Nephron progenitor cell (in vitro differentiated cells): Measurements from ENCODE around the gene HDAC4.

Experiments
- DNase-seq: peaks from one replicate; pipeline ENCODE4 v3.0.0; 2021
- H3K27ac Mint-ChIP-seq: 2 replicates; pipeline ENCODE4 v1.8.0; 2021; ENCODE audit warnings: mild to moderate bottlenecking, moderate library complexity, mixed read lengths
- H3K27me3 Mint-ChIP-seq: 2 replicates; pipeline ENCODE4 v1.8.0; 2021; ENCODE audit warnings: mild to moderate bottlenecking, low read depth, mixed read lengths; ENCODE audit not compliant: poor library complexity
- H3K36me3 Mint-ChIP-seq: 2 replicates; pipeline ENCODE4 v1.8.0; 2021; ENCODE audit warnings: low read depth, mixed read lengths
- H3K4me1 Mint-ChIP-seq: 2 replicates; pipeline ENCODE4 v1.8.0; 2021; ENCODE audit warnings: mixed read lengths
- H3K4me3 Mint-ChIP-seq: 2 replicates; pipeline ENCODE4 v1.8.0; 2021; ENCODE audit warnings: mild to moderate bottlenecking, moderate library complexity, mixed read lengths
- H3K9me3 Mint-ChIP-seq: 2 replicates; pipeline ENCODE4 v1.8.0; 2021; ENCODE audit warnings: mild to moderate bottlenecking, moderate library complexity, mixed read lengths
- TF ChIP-seq, protein P1 (sequence below): fragments of 200-600 bp; sonication (generic); IDR thresholded peaks from 2 replicates; pipeline ENCODE4 v1.5.0; 2021; ENCODE audit warnings: antibody characterized with exemption

The HDAC4 gene

DNA sequence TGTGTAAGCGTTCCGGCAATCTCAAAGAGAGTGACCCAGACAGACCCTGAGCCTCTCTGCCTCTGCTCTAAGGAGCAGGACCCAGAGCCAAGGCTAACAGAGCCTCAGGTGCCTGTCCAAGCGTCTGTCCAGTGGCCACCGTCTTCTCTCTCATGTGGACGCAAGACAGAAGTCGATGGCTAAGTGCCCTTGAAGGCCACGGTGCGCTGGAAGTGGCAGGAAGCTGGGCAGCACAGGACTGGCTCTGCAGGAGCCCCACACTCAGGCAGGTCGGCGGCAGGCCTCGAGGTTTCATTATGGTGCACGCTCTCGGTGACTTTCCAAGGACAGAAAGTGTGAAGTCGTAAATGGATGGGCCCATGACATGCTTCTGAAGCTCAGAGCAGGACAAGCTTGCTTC lies 49.1 kb downstream of the HDAC4 start:
- peaks cover 66% of the 10 kb centered on the region for H3K36me3 Mint-ChIP-seq
- no peak overlapping the region for H3K4me3 Mint-ChIP-seq
- H3K4me1 Mint-ChIP-seq = peaks cover 31% of the 10 kb centered on the region
- TF ChIP-seq, protein P1, sequence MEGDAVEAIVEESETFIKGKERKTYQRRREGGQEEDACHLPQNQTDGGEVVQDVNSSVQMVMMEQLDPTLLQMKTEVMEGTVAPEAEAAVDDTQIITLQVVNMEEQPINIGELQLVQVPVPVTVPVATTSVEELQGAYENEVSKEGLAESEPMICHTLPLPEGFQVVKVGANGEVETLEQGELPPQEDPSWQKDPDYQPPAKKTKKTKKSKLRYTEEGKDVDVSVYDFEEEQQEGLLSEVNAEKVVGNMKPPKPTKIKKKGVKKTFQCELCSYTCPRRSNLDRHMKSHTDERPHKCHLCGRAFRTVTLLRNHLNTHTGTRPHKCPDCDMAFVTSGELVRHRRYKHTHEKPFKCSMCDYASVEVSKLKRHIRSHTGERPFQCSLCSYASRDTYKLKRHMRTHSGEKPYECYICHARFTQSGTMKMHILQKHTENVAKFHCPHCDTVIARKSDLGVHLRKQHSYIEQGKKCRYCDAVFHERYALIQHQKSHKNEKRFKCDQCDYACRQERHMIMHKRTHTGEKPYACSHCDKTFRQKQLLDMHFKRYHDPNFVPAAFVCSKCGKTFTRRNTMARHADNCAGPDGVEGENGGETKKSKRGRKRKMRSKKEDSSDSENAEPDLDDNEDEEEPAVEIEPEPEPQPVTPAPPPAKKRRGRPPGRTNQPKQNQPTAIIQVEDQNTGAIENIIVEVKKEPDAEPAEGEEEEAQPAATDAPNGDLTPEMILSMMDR = no peak
- no peak for DNase-seq
- H3K9me3 Mint-ChIP-seq = peaks cover 30% of the 10 kb centered on the region
- H3K27me3 Mint-ChIP-seq = no peaks in the 10 kb centered on the region
- peak overlapping the region; percentile 50 for H3K27ac Mint-ChIP-seq

DNA sequence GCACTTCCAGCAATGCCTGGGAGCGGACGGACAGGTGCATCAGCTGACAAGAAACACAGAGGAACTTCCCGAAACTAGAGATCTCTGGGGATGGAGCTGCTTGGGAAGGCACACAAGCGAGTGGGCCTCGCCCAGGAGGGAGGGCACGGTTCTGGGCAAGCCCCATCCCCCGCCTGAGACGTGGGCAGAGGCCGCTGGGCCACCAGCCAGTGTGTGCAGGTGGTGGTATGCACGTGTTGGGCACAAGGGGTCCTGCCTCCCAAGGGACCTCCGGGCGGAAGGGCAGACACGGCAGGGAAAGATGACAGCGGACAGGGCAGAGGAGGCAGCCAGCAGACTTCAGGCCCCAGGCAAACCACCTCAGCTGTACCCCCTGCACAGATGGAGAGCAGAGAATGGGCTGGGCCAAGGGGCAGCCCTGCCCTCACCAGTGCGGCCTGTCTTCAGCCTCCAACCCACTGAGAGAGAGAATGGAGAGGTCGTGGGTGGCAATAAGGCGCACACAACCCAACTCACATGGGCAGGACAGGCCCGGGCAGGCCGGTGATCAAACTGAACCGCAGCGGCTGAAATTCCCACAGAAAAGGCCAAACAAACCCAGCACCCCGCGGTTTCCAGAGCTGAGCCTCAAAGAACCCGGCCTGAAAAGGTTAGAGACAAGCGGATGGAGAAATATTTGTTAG lies 51.2 kb downstream of the HDAC4 start:
- H3K9me3 Mint-ChIP-seq = peaks cover 12% of the 10 kb centered on the region
- TF ChIP-seq, protein P1 = no peak
- no peak for DNase-seq
- peaks cover 45% of the 10 kb centered on the region for H3K36me3 Mint-ChIP-seq
- H3K27me3 Mint-ChIP-seq = no peaks in the 10 kb centered on the region
- H3K27ac Mint-ChIP-seq = peak overlapping the region; percentile 94
- peaks cover 31% of the 10 kb centered on the region for H3K4me1 Mint-ChIP-seq
- H3K4me3 Mint-ChIP-seq = no peak overlapping the region

DNA sequence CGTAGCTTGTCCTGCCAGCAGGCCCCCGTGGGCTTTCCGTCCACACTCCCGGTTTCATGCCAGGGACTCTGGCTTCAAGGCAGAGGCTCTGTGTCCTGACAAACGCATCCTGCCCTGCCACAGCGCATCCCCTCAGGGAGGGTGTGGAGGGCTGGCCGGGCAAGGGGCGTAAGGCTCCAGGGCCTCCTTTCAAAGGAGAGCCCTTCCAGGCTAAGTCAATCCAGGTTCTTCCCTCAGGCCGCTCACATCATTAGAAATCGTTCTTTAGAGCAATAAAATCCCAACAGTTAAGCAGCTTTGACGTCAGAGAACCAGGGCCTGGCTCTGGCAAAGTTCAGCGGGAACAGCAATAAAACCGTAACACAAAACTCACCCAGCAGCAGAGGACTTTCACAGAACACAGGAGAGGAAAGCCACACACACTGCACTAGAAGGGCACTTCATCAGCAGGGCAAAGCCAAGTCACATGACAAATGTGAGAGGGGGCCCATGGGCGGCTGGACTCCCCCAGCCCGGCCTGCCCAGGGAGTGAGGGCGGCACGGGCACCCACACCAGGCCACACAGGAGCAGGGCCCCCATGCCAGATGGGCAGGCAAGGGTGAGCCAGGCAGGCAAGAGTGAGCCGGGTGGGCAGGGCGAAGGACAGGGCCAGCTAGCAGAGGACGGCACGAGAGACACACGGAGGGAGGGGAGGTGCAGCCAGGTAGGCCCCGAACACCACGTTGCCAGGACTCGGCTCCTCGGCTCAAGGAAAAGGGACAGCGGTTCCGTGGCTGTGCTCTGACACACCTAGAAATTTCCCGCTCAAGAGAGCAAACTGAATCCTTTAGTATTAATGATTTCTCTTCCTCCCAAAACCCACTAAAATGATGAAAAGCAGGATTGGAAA lies 52.0 kb downstream of the HDAC4 start:
- Mint-ChIP-seq H3K27ac (peak overlapping the region; percentile 94), H3K4me3 (peak overlapping the region; percentile 35), H3K4me1 (peaks cover 31% of the 10 kb centered on the region), H3K36me3 (peaks cover 45% of the 10 kb centered on the region), H3K27me3 (no peaks in the 10 kb centered on the region), H3K9me3 (peaks cover 4% of the 10 kb centered on the region)
- peak; percentile 35 for DNase-seq
- TF ChIP-seq, protein P1 = no peak

DNA sequence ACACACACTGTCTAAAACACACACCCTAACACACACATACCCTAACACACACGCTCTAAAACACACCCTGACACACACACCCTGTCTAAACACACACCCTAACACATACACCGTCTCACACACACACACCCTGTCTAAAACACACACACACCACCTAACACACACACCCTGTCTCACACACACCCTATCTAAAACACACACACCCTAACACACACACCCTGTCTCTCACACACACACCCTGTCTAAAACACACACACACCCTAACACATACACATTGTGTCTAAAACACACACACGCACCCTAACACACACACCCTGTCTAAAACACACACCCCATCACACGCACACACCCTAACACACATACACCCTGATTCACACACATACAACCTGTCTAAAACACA lies 54.1 kb downstream of the HDAC4 start:
- Mint-ChIP-seq H3K36me3 (peaks cover 38% of the 10 kb centered on the region), H3K27me3 (no peaks in the 10 kb centered on the region), H3K9me3 (peaks cover 6% of the 10 kb centered on the region), H3K4me1 (peaks cover 21% of the 10 kb centered on the region), H3K4me3 (no peak overlapping the region), H3K27ac (no peak overlapping the region)
- no peak for DNase-seq
- TF ChIP-seq, protein P1 = no peak

DNA sequence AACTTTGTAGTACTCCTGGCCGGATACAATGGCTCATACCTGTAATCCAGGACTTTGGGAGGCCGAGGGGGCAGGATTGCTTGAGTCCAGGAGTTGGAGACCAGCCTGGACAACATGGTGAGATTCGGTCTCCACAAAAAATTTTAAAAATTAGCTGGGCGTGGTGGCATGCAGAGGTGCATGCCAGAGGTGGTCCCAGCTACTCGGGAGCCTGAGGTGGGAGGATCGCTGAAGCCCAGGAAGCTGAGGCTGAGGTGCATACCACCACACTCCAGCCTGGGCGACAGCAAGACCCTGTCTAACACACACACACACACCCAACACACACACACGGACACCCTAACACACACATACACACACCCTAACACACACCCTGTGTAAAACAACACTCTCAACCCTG lies 55.6 kb downstream of the HDAC4 start:
- H3K4me1 Mint-ChIP-seq = peaks cover 19% of the 10 kb centered on the region
- H3K4me3 Mint-ChIP-seq = no peak overlapping the region
- TF ChIP-seq, protein P1 = no peak
- DNase-seq = no peak
- peaks cover 6% of the 10 kb centered on the region for H3K9me3 Mint-ChIP-seq
- no peaks in the 10 kb centered on the region for H3K27me3 Mint-ChIP-seq
- no peak overlapping the region for H3K27ac Mint-ChIP-seq
- H3K36me3 Mint-ChIP-seq = peaks cover 35% of the 10 kb centered on the region
